K562 (cell line): ENCODE measurements around the gene BORCS8. TPM values are rescaled to one million over a fixed set of nuclear protein-coding genes. Genes with fewer than 3 reads are reported as not detected.

Experiments
- ATAC-seq: fragments of 200-7000 bp; cut with Tn5 transposase; 3 replicates; pipeline ENCODE4 v1.9.1; 2020; ENCODE audit warnings: moderate library complexity
- BruUV-seq: library from RNA; stranded (reverse); fragments of 400-500 nt; replicated peaks from 2 replicates; lab custom pipeline; 2021; lab: Mats Ljungman, UMichigan
- CTCF ChIA-PET: fragments of 300-600 bp; formaldehyde crosslinking; extraction: SDS; loops from one replicate; lab custom pipeline; 2021; ENCODE audit warnings: low intra/inter-chr PET ratio; lab: Yijun Ruan, JAX
- POLR2A ChIA-PET: fragments of 300-600, 350-650 bp; sonication (Branson Sonifier 250); formaldehyde crosslinking; extraction: SDS; loops from one replicate; lab custom pipeline; 2021; ENCODE audit warnings: antibody characterized with exemption, inconsistent platforms; lab: Yijun Ruan, JAX
- DNase-seq, 4 experiments: peaks; one replicate each; pipeline versions ENCODE4 v3.0.0 to v3.0.0-alpha.2; 2011 to 2018; ENCODE audit warnings: low spot score in 3 of 4, mixed read lengths in 3 of 4; ENCODE audit errors: extremely low read depth in 1 of 4
- FAIRE-seq: peaks from 2 replicates; lab custom pipeline; 2011; peaks lifted over from hg19 to GRCh38; lab: Jason Lieb, UNC
- H2AFZ ChIP-seq: 2 replicates; pipeline ENCODE4 v1.6.0; 2011; ENCODE audit warnings: low read depth, low read length, control low read depth, inconsistent platforms
- H3K27ac ChIP-seq: fragments of 200-600 bp; 3 replicates; pipeline ENCODE4 v1.8.0; 2011; ENCODE audit warnings: low read depth, mild to moderate bottlenecking, control low read depth, inconsistent platforms, low read length, moderate library complexity, mixed read lengths; ENCODE audit errors: extremely low read depth
- H3K27me3 ChIP-seq, 2 experiments: fragments of 300-600 bp in 1 of 2; 2 replicates in 1 of 2; 3 replicates in 1 of 2; pipeline versions ENCODE4 v1.6.0 to v1.8.0; 2011; ENCODE audit warnings: inconsistent platforms in 2 of 2, low read length in 2 of 2, mild to moderate bottlenecking in 1 of 2, mixed read lengths in 1 of 2, moderate library complexity in 1 of 2; ENCODE audit not compliant: control insufficient read depth in 2 of 2, insufficient read depth in 2 of 2
- H3K36me3 ChIP-seq: fragments of 300-600 bp; 3 replicates; pipeline ENCODE4 v1.8.0; 2011; ENCODE audit warnings: mild to moderate bottlenecking, low read length, inconsistent platforms; ENCODE audit not compliant: control insufficient read depth, insufficient read depth
- H3K4me1 ChIP-seq, 2 experiments: fragments of 200-600 bp in 1 of 2; replicated peaks in 1 of 2; 2 replicates in 1 of 2; 3 replicates in 1 of 2; pipeline versions ENCODE4 v1.5.1 to v1.8.0; 2011; ENCODE audit warnings: inconsistent platforms in 2 of 2, low read length in 2 of 2, mild to moderate bottlenecking in 1 of 2, mixed read lengths in 1 of 2, moderate library complexity in 1 of 2; ENCODE audit not compliant: control insufficient read depth in 2 of 2, insufficient read depth in 2 of 2
- H3K4me2 ChIP-seq: 2 replicates; pipeline ENCODE4 v1.6.1; 2011; ENCODE audit warnings: low read length, control low read depth, inconsistent platforms, mixed read lengths; ENCODE audit not compliant: insufficient read depth
- H3K4me3 ChIP-seq: fragments of 200-600 bp; sonication (generic), shearing (Covaris generic); 2 replicates; pipeline ENCODE4 v1.5.1; 2016; ENCODE audit warnings: control low read depth, inconsistent platforms
- H3K79me2 ChIP-seq: fragments of 200-600 bp; 3 replicates; pipeline ENCODE4 v1.8.0; 2011; ENCODE audit warnings: low read length, inconsistent platforms; ENCODE audit not compliant: control insufficient read depth, insufficient read depth
- H3K9ac ChIP-seq, 2 experiments: 2 replicates each; pipeline versions ENCODE4 v1.6.0 to v1.6.1; 2011; ENCODE audit warnings: low read depth in 2 of 2, low read length in 2 of 2, control low read depth in 1 of 2, inconsistent platforms in 1 of 2, mild to moderate bottlenecking in 1 of 2, mixed read lengths in 1 of 2; ENCODE audit not compliant: insufficient read depth in 1 of 2
- H3K9me1 ChIP-seq: one replicate; pipeline ENCODE4 v1.6.0; 2011; ENCODE audit warnings: inconsistent platforms, mild to moderate bottlenecking, low read length, moderate library complexity; ENCODE audit not compliant: control insufficient read depth, insufficient read depth
- H3K9me3 ChIP-seq: replicated peaks from 2 replicates; pipeline ENCODE4 v1.5.1; 2011; ENCODE audit warnings: low read depth, low read length, inconsistent platforms; ENCODE audit not compliant: control insufficient read depth, insufficient read depth
- H4K20me1 ChIP-seq: replicated peaks from 2 replicates; pipeline ENCODE4 v1.6.1; 2011; ENCODE audit warnings: low read length, inconsistent platforms, mixed read lengths; ENCODE audit not compliant: control insufficient read depth, insufficient read depth
- ETV6 ChIP-seq, 3 experiments: fragments of 150-350 bp in 1 of 3; sonication (generic) in 1 of 3; formaldehyde crosslinking in 1 of 3; IDR thresholded peaks; 2 replicates each; pipeline versions ENCODE4 v1.6.1 to v1.8.0; 2014 to 2022; ENCODE audit warnings: borderline replicate concordance in 2 of 3, low read depth in 2 of 3, antibody characterized with exemption in 1 of 3, low read length in 1 of 3, mild to moderate bottlenecking in 1 of 3, missing genetic modification reagents in 1 of 3
- POLR2G ChIP-seq: fragments of 200-400 bp; formaldehyde crosslinking; IDR thresholded peaks from 2 replicates; pipeline ENCODE4 v1.6.1; 2017; ENCODE audit warnings: low read depth, mild to moderate bottlenecking, antibody characterized with exemption, low read length, moderate library complexity
- ZFP36 ChIP-seq: fragments of 150-350 bp; IDR thresholded peaks from 2 replicates; pipeline ENCODE4 v1.6.1; 2018; ENCODE audit warnings: low read length, low read depth; ENCODE audit not compliant: partially characterized antibody
- ZNF277 ChIP-seq: fragments of 250-450 bp; sonication (Bioruptor Pico); IDR thresholded peaks from 2 replicates; pipeline ENCODE4 v1.8.0; 2022; ENCODE audit warnings: inconsistent platforms, mild to moderate bottlenecking, moderate library complexity, borderline replicate concordance
- WGBS: fragments of 100-300 bp; shearing (Covaris generic); methylation state at CpG from one replicate; pipeline ENCODE4 v1.1.6; 2016; ENCODE audit warnings: low coverage, mixed read lengths; ENCODE audit not compliant: insufficient coverage; ENCODE audit errors: missing lambda C conversion rate; 5-methylcytosine and 5-hydroxymethylcytosine counted together
- in situ Hi-C: fragments of 300-500 bp; cut with MboI; formaldehyde crosslinking; loops from 4 replicates; pipeline ENCODE4 v1.15.0; 2018; ENCODE audit warnings: inconsistent platforms, mixed read lengths
- intact Hi-C: fragments of 100-400 bp; cut with micrococcal nuclease; formaldehyde crosslinking; loops from 2 replicates; pipeline ENCODE4 v1.14.2; 2022
- polyA plus RNA-seq, 8 experiments: library from polyadenylated mRNA; depleted of rRNA in 4 of 8; stranded (reverse) in 5 of 8; unstranded in 3 of 8; fragments of >200 nt; fragmentation: Nextera tagmentation in 2 of 8; fragmentation: Illumina TruSeq in 1 of 8; extraction: Ambion mirVana in 2 of 8; extraction: Trizol in 1 of 8; gene quantifications; 2 replicates each; pipeline versions ENCODE4 v1.2.1 to v1.2.3, GENCODE V29; 2011 to 2014; ENCODE audit warnings: inconsistent platforms in 1 of 8, missing spikeins in 1 of 8
- total RNA-seq, 7 experiments: library from RNA; depleted of rRNA in 6 of 7; stranded (reverse); fragments of >200 nt in 6 of 7; fragmentation: Illumina TruSeq in 2 of 7; extraction: Trizol in 2 of 7; gene quantifications; 2 replicates each; pipeline versions ENCODE4 v1.2.1 to v1.2.3, GENCODE V29; 2011 to 2021; ENCODE audit warnings: low replicate concordance in 1 of 7

BORCS8 gene
- total and polyA plus RNA-seq, 9 of the 15 experiments (the other 6 are each of a cell fraction or from before 2014, with no cell fraction given), result 4.6 to 33.6 (median 16.3) TPM

GRCh38 chr19:19152668-19153384 lies 39.1 kb downstream of the BORCS8 start:
- CTCF ChIA-PET, result no interaction called here
- 0 out of 4 replicates have a peak overlapping the region, but pooled peaks of 1 of the 2 experiments have one; percentile 4 for H3K9ac ChIP-seq
- intact Hi-C loops, result no loop called here
- no peaks in the 10 kb centered on the region for H3K9me3 ChIP-seq
- no peak overlapping the region for H3K4me3 ChIP-seq
- TF ChIP-seq ETV6 (IDR thresholded peaks at IDR 0.05; ENCODE audit: borderline replicate concordance in 1 of 2, low read depth in 2 of 2, low read length in 1 of 2), result no peak
- TF ChIP-seq ETV6 (CRISPR knock-in tag; IDR thresholded peaks at IDR 0.05; ENCODE audit: borderline replicate concordance), result no peak
- TF ChIP-seq ZFP36, result peak; percentile 38
- FAIRE-seq (no peak), ATAC-seq (no peak), DNase-seq (no peak)
- no peaks in the 10 kb centered on the region for H3K27me3 ChIP-seq
- H3K9me1 ChIP-seq, result no peaks in the 10 kb centered on the region
- no peak overlapping the region for H3K4me2 ChIP-seq
- peaks cover 0 to 3% of the 10 kb centered on the region in 2 experiments; a peak in 2 of 5 replicates for H3K4me1 ChIP-seq
- no peaks in the 10 kb centered on the region for H3K79me2 ChIP-seq
- BruUV-seq, result no TSS peak
- H3K27ac ChIP-seq, result no peak overlapping the region
- no peak overlapping the region for H2AFZ ChIP-seq
- H4K20me1 ChIP-seq, result no peaks in the 10 kb centered on the region
- 42% methylated on average over 13 of the region's 13 CpGs for WGBS
- no peaks in the 10 kb centered on the region for H3K36me3 ChIP-seq
- POLR2A ChIA-PET, result interaction anchor here (0.9 kb wide), 1 partner anchor 12 kb away, joined by 3 read pairs; no protein-coding TSS in a partner anchor
- in situ Hi-C loops, result no loop called here

- peaks cover 0 to 8% of the 10 kb centered on the region in 2 experiments; a peak in 2 of 5 replicates for H3K4me1 ChIP-seq
- H3K36me3 ChIP-seq, result no peaks in the 10 kb centered on the region
Observed at GRCh38 chr19:19151418-19151817, 40.5 kb downstream of the BORCS8 start.

More at GRCh38 chr19:19151418-19151817, 40.5 kb downstream of the BORCS8 start:
- CTCF ChIA-PET, result no interaction called here
- intact Hi-C loops, result no loop called here
- Histone ChIP-seq H3K4me2 (no peak overlapping the region), H3K79me2 (no peaks in the 10 kb centered on the region), H3K9me1 (no peaks in the 10 kb centered on the region), H2AFZ (no peak overlapping the region), H3K27ac (no peak overlapping the region), H3K4me3 (no peak overlapping the region), H3K9me3 (no peaks in the 10 kb centered on the region), H3K27me3 (no peaks in the 10 kb centered on the region), H3K9ac (peak overlapping the region in 1 of 2 experiments; percentile 58; a peak in 1 of 4 replicates), H4K20me1 (no peaks in the 10 kb centered on the region)
- FAIRE-seq, result no peak
- no peak for DNase-seq
- 52% methylated on average over 11 of the region's 11 CpGs for WGBS
- POLR2A ChIA-PET, result no interaction called here
- TF ChIP-seq POLR2G, result 0 out of 2 replicates have a peak, but pooled peaks have one; percentile 18
- no peak for TF ChIP-seq ZNF277
- no TSS peak for BruUV-seq
- ATAC-seq, result no peak; the same call in 2 of the 3 replicates
- in situ Hi-C loops, result no loop called here
